Esophagus muscularis mucosa (tissue), 4 donors: Measurements from ENCODE around the gene CNOT8. TPM values are rescaled to one million over a fixed set of nuclear protein-coding genes. Genes with fewer than 3 reads are reported as not detected.

Experiments
- DNase-seq: peaks from one replicate; pipeline ENCODE4 v3.0.0-alpha.2; 2017; ENCODE audit errors: extremely low spot score
- H3K27ac ChIP-seq, 4 donors: fragments of 200-600 bp; sonication (generic); replicated peaks in 1 of 4; 1 replicate in 3 of 4; 2 replicates in 1 of 4; pipeline ENCODE4 v1.5.1; 2016 to 2019; ENCODE audit warnings: mild to moderate bottlenecking in 1 of 4
- H3K27me3 ChIP-seq, 4 donors: fragments of 200-600 bp; sonication (generic); one replicate each; pipeline versions ENCODE4 v1.5.1 to v1.6.0; 2016 to 2019
- H3K36me3 ChIP-seq, 4 donors: fragments of 200-600 bp; sonication (generic); one replicate each; pipeline ENCODE4 v1.5.1; 2016 to 2019
- H3K4me1 ChIP-seq, 4 donors: fragments of 200-600 bp; sonication (generic); one replicate each; pipeline ENCODE4 v1.5.1; 2016 to 2019
- H3K4me3 ChIP-seq, 4 donors: fragments of 200-600 bp; sonication (generic); 1 replicate in 2 of 4; 2 replicates in 2 of 4; pipeline ENCODE4 v1.5.1; 2016 to 2019; ENCODE audit warnings: mild to moderate bottlenecking in 4 of 4, moderate library complexity in 1 of 4
- H3K9me3 ChIP-seq, 4 donors: fragments of 200-600 bp; sonication (generic); 1 replicate in 3 of 4; 2 replicates in 1 of 4; pipeline ENCODE4 v1.5.1; 2016 to 2019
- CTCF ChIP-seq, 3 experiments: fragments of 200-600 bp in 2 of 3; fragments of 450-650 bp in 1 of 3; sonication (generic) in 2 of 3; IDR thresholded peaks; one replicate each; pipeline ENCODE4 v1.5.1; 2017 to 2019; ENCODE audit warnings: antibody characterized with exemption in 3 of 3, mild to moderate bottlenecking in 2 of 3, moderate library complexity in 1 of 3
- EP300 ChIP-seq: sonication (generic); formaldehyde crosslinking; IDR thresholded peaks from one replicate; pipeline ENCODE4 v1.6.1; 2017; ENCODE audit warnings: antibody characterized with exemption
- POLR2A ChIP-seq: fragments of 450-650 bp; IDR thresholded peaks from one replicate; pipeline ENCODE4 v1.6.1; 2017; ENCODE audit warnings: antibody characterized with exemption, moderate library complexity, mild to moderate bottlenecking, low read depth
- POLR2AphosphoS5 ChIP-seq, 2 donors: sonication (generic); formaldehyde crosslinking; IDR thresholded peaks; one replicate each; pipeline ENCODE4 v1.6.1; 2017; ENCODE audit warnings: antibody characterized with exemption in 2 of 2
- whole genome bisulfite sequencing: methylation state at CpG from one replicate; pipeline ENCODE4 v1.1.5; 2018; 5-methylcytosine and 5-hydroxymethylcytosine counted together
- intact Hi-C: fragments of 100-400 bp; cut with DNase I; formaldehyde crosslinking; loops from one replicate; pipeline ENCODE4 v1.15.1; 2023
- total RNA-seq, 4 donors: library from RNA; depleted of rRNA; stranded (reverse); fragments of >200 nt; gene quantifications; one replicate each; pipeline versions ENCODE4 v1.1.0 to v1.2.1, GENCODE V29; 2016

CNOT8 gene
- total RNA-seq, 4 donors from 2014 or later = 41.1 to 72.6 (median 62.2) TPM

GRCh38 chr5:154865466-154866184 lies 7.2 kb downstream of the CNOT8 start:
- Histone ChIP-seq H3K27ac (no peak overlapping the region), H3K9me3 (no peaks in the 10 kb centered on the region), H3K36me3 (peaks cover 32 to 69% (median 52%) of the 10 kb centered on the region in 4 donors), H3K4me1 (peaks cover 21 to 44% (median 36%) of the 10 kb centered on the region in 4 donors), H3K27me3 (no peaks in the 10 kb centered on the region), H3K4me3 (no peak overlapping the region)
- 50% methylated on average over 5 of the region's 5 CpGs for WGBS
- DNase-seq = no peak
- TF ChIP-seq CTCF (IDR thresholded peaks at IDR 0.05) = no peak
- intact Hi-C loops = no loop called here

GRCh38 chr5:154866841-154867240 lies 8.4 kb downstream of the CNOT8 start:
- H3K9me3 ChIP-seq = no peaks in the 10 kb centered on the region
- WGBS = 85% methylated on average over 2 of the region's 2 CpGs

GRCh38 chr5:154868702-154869101 lies 10.3 kb downstream of the CNOT8 start:
- Histone ChIP-seq H3K4me1 (peaks cover 6 to 17% (median 9%) of the 10 kb centered on the region in 4 donors), H3K4me3 (no peak overlapping the region), H3K27ac (no peak overlapping the region), H3K27me3 (no peaks in the 10 kb centered on the region), H3K36me3 (peaks cover 54 to 95% (median 76%) of the 10 kb centered on the region in 4 donors), H3K9me3 (no peaks in the 10 kb centered on the region)
- no peak for DNase-seq
- intact Hi-C loops = no loop called here
- TF ChIP-seq CTCF (IDR thresholded peaks at IDR 0.05) (no peak), EP300 (no peak), POLR2A (no peak), POLR2AphosphoS5 (IDR thresholded peaks at IDR 0.05) (no peak)
- WGBS = 89% methylated on average over 5 of the region's 5 CpGs

More at GRCh38 chr5:154866841-154867240, 8.4 kb downstream of the CNOT8 start:
- Histone ChIP-seq H3K27me3 (no peaks in the 10 kb centered on the region), H3K27ac (no peak overlapping the region), H3K4me1 (peaks cover 9 to 32% (median 24%) of the 10 kb centered on the region in 4 donors), H3K36me3 (peaks cover 44 to 81% (median 64%) of the 10 kb centered on the region in 4 donors), H3K4me3 (no peak overlapping the region)
- no peak for DNase-seq
- intact Hi-C loops = no loop called here
- TF ChIP-seq POLR2A (no peak), POLR2AphosphoS5 (IDR thresholded peaks at IDR 0.05) (no peak), EP300 (no peak), CTCF (IDR thresholded peaks at IDR 0.05) (no peak)

DNA sequence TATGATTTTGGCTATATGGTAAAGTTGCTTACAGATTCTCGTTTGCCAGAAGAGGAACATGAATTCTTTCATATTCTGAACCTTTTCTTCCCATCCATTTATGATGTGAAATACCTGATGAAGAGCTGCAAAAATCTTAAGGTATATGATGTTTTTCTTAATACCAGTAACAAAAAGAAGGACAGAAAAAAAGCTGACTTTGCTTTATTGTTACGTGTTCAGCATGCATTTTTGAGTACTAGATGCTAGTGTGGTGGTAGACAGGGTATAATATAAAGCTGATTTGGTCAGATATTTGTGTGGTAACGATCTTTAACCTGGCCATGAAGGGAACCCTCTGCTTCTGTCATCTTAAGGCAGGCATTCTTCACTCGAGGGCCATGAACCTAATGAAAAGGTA lies 13.3 kb downstream of the CNOT8 start:
- Histone ChIP-seq H3K27me3 (no peaks in the 10 kb centered on the region), H3K27ac (no peak overlapping the region), H3K4me3 (no peak overlapping the region), H3K36me3 (peaks cover 59 to 95% (median 78%) of the 10 kb centered on the region in 4 donors), H3K9me3 (no peaks in the 10 kb centered on the region), H3K4me1 (peaks cover 0 to 8% (median 2%) of the 10 kb centered on the region in 4 donors)
- no peak for DNase-seq
- TF ChIP-seq CTCF (IDR thresholded peaks at IDR 0.05) (no peak), EP300 (no peak), POLR2A (no peak), POLR2AphosphoS5 (IDR thresholded peaks at IDR 0.05) (no peak)
- intact Hi-C loops = no loop called here
- 87% methylated on average over 4 of the region's 4 CpGs for WGBS
